ENCODE results near the gene KRT40. TPM values are rescaled to one million over a fixed set of nuclear protein-coding genes. Genes with fewer than 3 reads are reported as not detected.

KRT40 gene
- total and polyA plus RNA-seq, 2 of the 4 experiments (the other 2 are of a cell fraction) = not detected

GRCh38 chr17:41020336-41020735 is 36.2 kb upstream of the KRT40 start:
- no peak overlapping the region for H3K23ac ChIP-seq (ENCODE audit: low read depth, low read length)
- CTCF ChIA-PET = interaction anchor here (1.0 kb wide), 1 partner anchor 11 kb away, joined by 3 read pairs; no protein-coding TSS in a partner anchor
- H2BK15ac ChIP-seq (ENCODE audit: low read depth, low read length) = no peak overlapping the region
- no peak overlapping the region for H2AK5ac ChIP-seq (ENCODE audit: low read depth, low read length)
- no peaks in the 10 kb centered on the region for H3K79me1 ChIP-seq (ENCODE audit: low read depth in 1 of 2, low read length in 2 of 2)
- no peak overlapping the region for H3K4ac ChIP-seq (ENCODE audit: low read depth, low read length)
- no peak overlapping the region for H4K8ac ChIP-seq (ENCODE audit: low read depth in 2 of 2, low read length in 2 of 2)
- no peak overlapping the region for H4K91ac ChIP-seq (ENCODE audit: insufficient read depth, low read depth, low read length)
- H2BK120ac ChIP-seq (ENCODE audit: low read depth, low read length) = no peak overlapping the region
- H3K14ac ChIP-seq (replicated peaks; ENCODE audit: low read depth, low read length) = no peak overlapping the region
- no peak overlapping the region for H2AK9ac ChIP-seq (replicated peaks; ENCODE audit: low read depth, low read length, poor library complexity)
- H3K4me3 ChIP-seq (ENCODE audit: insufficient read depth, low read depth, low read length) = no peak overlapping the region
- in situ Hi-C loops (cut with MboI; ENCODE audit: low sequenced_read_pairs) (no loop called here), intact Hi-C loops (cut with micrococcal nuclease) (no loop called here), dilution Hi-C loops (cut with HindIII; ENCODE audit: low sequenced_read_pairs, unreplicated experiment) (no loop called here)
- H3K9me3 ChIP-seq (ENCODE audit: control insufficient read depth, insufficient read depth, low read length) = no peaks in the 10 kb centered on the region; the same call in 1 of the 2 replicates
- TF ChIP-seq, protein P1, sequence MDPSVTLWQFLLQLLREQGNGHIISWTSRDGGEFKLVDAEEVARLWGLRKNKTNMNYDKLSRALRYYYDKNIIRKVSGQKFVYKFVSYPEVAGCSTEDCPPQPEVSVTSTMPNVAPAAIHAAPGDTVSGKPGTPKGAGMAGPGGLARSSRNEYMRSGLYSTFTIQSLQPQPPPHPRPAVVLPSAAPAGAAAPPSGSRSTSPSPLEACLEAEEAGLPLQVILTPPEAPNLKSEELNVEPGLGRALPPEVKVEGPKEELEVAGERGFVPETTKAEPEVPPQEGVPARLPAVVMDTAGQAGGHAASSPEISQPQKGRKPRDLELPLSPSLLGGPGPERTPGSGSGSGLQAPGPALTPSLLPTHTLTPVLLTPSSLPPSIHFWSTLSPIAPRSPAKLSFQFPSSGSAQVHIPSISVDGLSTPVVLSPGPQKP (IDR thresholded peaks at IDR 0.05; ENCODE audit: borderline replicate concordance, low read depth, low read length) = no peak
- TF ChIP-seq SMC3 (IDR thresholded peaks at IDR 0.05; ENCODE audit: low read depth, low read length) = no peak
- no peak for TF ChIP-seq MAZ (IDR thresholded peaks at IDR 0.05; ENCODE audit: borderline replicate concordance, low read depth, low read length)
- no peak for TF ChIP-seq CHD1 (IDR thresholded peaks at IDR 0.05; ENCODE audit: low read depth, low read length)
- no peak for TF ChIP-seq MAFK (IDR thresholded peaks at IDR 0.05; ENCODE audit: low read depth, low read length)
- no peak for TF ChIP-seq BHLHE40 (IDR thresholded peaks at IDR 0.05; ENCODE audit: low read depth, low read length)
- TF ChIP-seq FOS (IDR thresholded peaks at IDR 0.05; ENCODE audit: low read depth, low read length) = no peak
- no peak for TF ChIP-seq POLR2A (IDR thresholded peaks at IDR 0.05; ENCODE audit: low read depth, low read length)
- no peak for TF ChIP-seq NFE2L2 (IDR thresholded peaks at IDR 0.05; ENCODE audit: low read depth, low read length)
- no peak for TF ChIP-seq RFX5 (IDR thresholded peaks at IDR 0.05; ENCODE audit: low read depth, low read length)
- no peak for TF ChIP-seq CEBPB (IDR thresholded peaks at IDR 0.05; ENCODE audit: low read depth, low read length)
- TF ChIP-seq MXI1 (IDR thresholded peaks at IDR 0.05; ENCODE audit: borderline replicate concordance, low read depth, low read length) = no peak
- TF ChIP-seq CTCF (conservative IDR thresholded peaks at IDR 0.05; ENCODE audit: low read depth, low read length) = no peak
- no peak for TF ChIP-seq RAD21 (IDR thresholded peaks at IDR 0.05; ENCODE audit: low read length)
- no peak overlapping the region for H4K5ac ChIP-seq (ENCODE audit: low read depth, low read length)
- H3K27ac ChIP-seq (ENCODE audit: insufficient read depth, low read length) = no peak overlapping the region
- no peak overlapping the region for H3K56ac ChIP-seq (ENCODE audit: extremely low read depth, insufficient read depth, low read length)
- POLR2A ChIA-PET (ENCODE audit: unreplicated experiment) = no interaction called here
- no peaks in the 10 kb centered on the region for H3K36me3 ChIP-seq (ENCODE audit: control insufficient read depth, insufficient read depth, low read length)
- no peak overlapping the region for H2AFZ ChIP-seq (replicated peaks; ENCODE audit: low read length, poor library complexity)
- H4K20me1 ChIP-seq (ENCODE audit: insufficient read depth, low read length) = no peaks in the 10 kb centered on the region
- H3K9me1 ChIP-seq (ENCODE audit: insufficient read depth, low read length) = no peaks in the 10 kb centered on the region
- no peaks in the 10 kb centered on the region; the same call in 1 of the 2 replicates for H3K27me3 ChIP-seq (ENCODE audit: control insufficient read depth, insufficient read depth, low read length)
- H3K18ac ChIP-seq (ENCODE audit: low read depth, low read length) = no peak overlapping the region
- DNase-seq (no peak), ATAC-seq (ENCODE audit: low read depth) (no peak)
- no peak overlapping the region for H3K9ac ChIP-seq (ENCODE audit: low read depth, low read length)
- no peak overlapping the region for H2BK20ac ChIP-seq (ENCODE audit: low read depth, low read length)
- no TSS peak for BruUV-seq (replicated peaks)
- no peaks in the 10 kb centered on the region for H3K4me1 ChIP-seq (ENCODE audit: control insufficient read depth, insufficient read depth, low read length)
- H3K4me2 ChIP-seq (ENCODE audit: low read depth, low read length) = no peak overlapping the region
- H2BK5ac ChIP-seq (ENCODE audit: low read depth, low read length, poor library complexity, severe bottlenecking) = no peak overlapping the region

Measured in IMR-90 (cell line).